GM12878 (cell line): Measurements from ENCODE around the gene RILPL2.

ENCODE experiments used
- BRCA1 ChIP-seq: IDR thresholded peaks from 2 replicates; pipeline ENCODE4 v1.6.1; 2011; ENCODE audit warnings: low read depth, low read length, improper control_type of control experiment
- CHD2 ChIP-seq: IDR thresholded peaks from 2 replicates; pipeline ENCODE4 v1.6.1; 2011; ENCODE audit warnings: low read depth, low read length, improper control_type of control experiment, borderline replicate concordance
- CTCF ChIP-seq, 3 experiments: IDR thresholded peaks in 2 of 3; conservative IDR thresholded peaks in 1 of 3; 2 replicates each; pipeline ENCODE4 v1.5.1; 2011; ENCODE audit warnings: low read depth in 3 of 3, low read length in 3 of 3, mild to moderate bottlenecking in 3 of 3, control low read depth in 2 of 3, moderate library complexity in 2 of 3, inconsistent platforms in 1 of 3, mixed read lengths in 1 of 3; ENCODE audit not compliant: control insufficient read depth in 2 of 3, insufficient read depth in 1 of 3; ENCODE audit errors: extremely low read depth in 1 of 3
- IRF4 ChIP-seq: IDR thresholded peaks from 2 replicates; pipeline ENCODE4 v1.6.1; 2011; ENCODE audit warnings: low read depth, low read length
- SMC3 ChIP-seq: IDR thresholded peaks from 2 replicates; pipeline ENCODE4 v1.6.1; 2011; ENCODE audit warnings: low read length, improper control_type of control experiment, borderline replicate concordance

GRCh38 chr12:123427036-123427769 is 9.3 kb downstream of the RILPL2 start:
- no peak for TF ChIP-seq CTCF (IDR thresholded peaks at IDR 0.05 in 2 of 3, conservative IDR thresholded peaks at IDR 0.05 in 1 of 3; ENCODE audit: control insufficient read depth in 2 of 3, extremely low read depth in 1 of 3, insufficient read depth in 1 of 3, low read depth in 3 of 3, low read length in 3 of 3)
- TF ChIP-seq CHD2 = peak; percentile 73; the same call in 1 of the 2 replicates
- TF ChIP-seq SMC3 = peak; percentile 23; the same call in 1 of the 2 replicates
- no peak for TF ChIP-seq IRF4
- TF ChIP-seq BRCA1 = no peak
